K562 (cell line): ENCODE measurements around the gene SLPI. TPM values are rescaled to one million over a fixed set of nuclear protein-coding genes. Genes with fewer than 3 reads are reported as not detected.

Experiments
- ATAC-seq: fragments of 200-7000 bp; cut with Tn5 transposase; 3 replicates; pipeline ENCODE4 v1.9.1; 2020; ENCODE audit warnings: moderate library complexity
- BruUV-seq: library from RNA; stranded (reverse); fragments of 400-500 nt; replicated peaks from 2 replicates; lab custom pipeline; 2021; lab: Mats Ljungman, UMichigan
- CTCF ChIA-PET: fragments of 300-600 bp; formaldehyde crosslinking; extraction: SDS; loops from one replicate; lab custom pipeline; 2021; ENCODE audit warnings: low intra/inter-chr PET ratio; lab: Yijun Ruan, JAX
- POLR2A ChIA-PET: fragments of 300-600, 350-650 bp; sonication (Branson Sonifier 250); formaldehyde crosslinking; extraction: SDS; loops from one replicate; lab custom pipeline; 2021; ENCODE audit warnings: antibody characterized with exemption, inconsistent platforms; lab: Yijun Ruan, JAX
- DNase-seq, 4 experiments: peaks; one replicate each; pipeline versions ENCODE4 v3.0.0 to v3.0.0-alpha.2; 2011 to 2018; ENCODE audit warnings: low spot score in 3 of 4, mixed read lengths in 3 of 4; ENCODE audit errors: extremely low read depth in 1 of 4
- FAIRE-seq: peaks from 2 replicates; lab custom pipeline; 2011; peaks lifted over from hg19 to GRCh38; lab: Jason Lieb, UNC
- H2AFZ ChIP-seq: 2 replicates; pipeline ENCODE4 v1.6.0; 2011; ENCODE audit warnings: low read depth, low read length, control low read depth, inconsistent platforms
- H3K27ac ChIP-seq: fragments of 200-600 bp; 3 replicates; pipeline ENCODE4 v1.8.0; 2011; ENCODE audit warnings: low read depth, mild to moderate bottlenecking, control low read depth, inconsistent platforms, low read length, moderate library complexity, mixed read lengths; ENCODE audit errors: extremely low read depth
- H3K27me3 ChIP-seq, 2 experiments: fragments of 300-600 bp in 1 of 2; 2 replicates in 1 of 2; 3 replicates in 1 of 2; pipeline versions ENCODE4 v1.6.0 to v1.8.0; 2011; ENCODE audit warnings: inconsistent platforms in 2 of 2, low read length in 2 of 2, mild to moderate bottlenecking in 1 of 2, mixed read lengths in 1 of 2, moderate library complexity in 1 of 2; ENCODE audit not compliant: control insufficient read depth in 2 of 2, insufficient read depth in 2 of 2
- H3K36me3 ChIP-seq: fragments of 300-600 bp; 3 replicates; pipeline ENCODE4 v1.8.0; 2011; ENCODE audit warnings: mild to moderate bottlenecking, low read length, inconsistent platforms; ENCODE audit not compliant: control insufficient read depth, insufficient read depth
- H3K4me1 ChIP-seq, 2 experiments: fragments of 200-600 bp in 1 of 2; replicated peaks in 1 of 2; 2 replicates in 1 of 2; 3 replicates in 1 of 2; pipeline versions ENCODE4 v1.5.1 to v1.8.0; 2011; ENCODE audit warnings: inconsistent platforms in 2 of 2, low read length in 2 of 2, mild to moderate bottlenecking in 1 of 2, mixed read lengths in 1 of 2, moderate library complexity in 1 of 2; ENCODE audit not compliant: control insufficient read depth in 2 of 2, insufficient read depth in 2 of 2
- H3K4me2 ChIP-seq: 2 replicates; pipeline ENCODE4 v1.6.1; 2011; ENCODE audit warnings: low read length, control low read depth, inconsistent platforms, mixed read lengths; ENCODE audit not compliant: insufficient read depth
- H3K4me3 ChIP-seq: fragments of 200-600 bp; sonication (generic), shearing (Covaris generic); 2 replicates; pipeline ENCODE4 v1.5.1; 2016; ENCODE audit warnings: control low read depth, inconsistent platforms
- H3K79me2 ChIP-seq: fragments of 200-600 bp; 3 replicates; pipeline ENCODE4 v1.8.0; 2011; ENCODE audit warnings: low read length, inconsistent platforms; ENCODE audit not compliant: control insufficient read depth, insufficient read depth
- H3K9ac ChIP-seq, 2 experiments: 2 replicates each; pipeline versions ENCODE4 v1.6.0 to v1.6.1; 2011; ENCODE audit warnings: low read depth in 2 of 2, low read length in 2 of 2, control low read depth in 1 of 2, inconsistent platforms in 1 of 2, mild to moderate bottlenecking in 1 of 2, mixed read lengths in 1 of 2; ENCODE audit not compliant: insufficient read depth in 1 of 2
- H3K9me1 ChIP-seq: one replicate; pipeline ENCODE4 v1.6.0; 2011; ENCODE audit warnings: inconsistent platforms, mild to moderate bottlenecking, low read length, moderate library complexity; ENCODE audit not compliant: control insufficient read depth, insufficient read depth
- H3K9me3 ChIP-seq: replicated peaks from 2 replicates; pipeline ENCODE4 v1.5.1; 2011; ENCODE audit warnings: low read depth, low read length, inconsistent platforms; ENCODE audit not compliant: control insufficient read depth, insufficient read depth
- H4K20me1 ChIP-seq: replicated peaks from 2 replicates; pipeline ENCODE4 v1.6.1; 2011; ENCODE audit warnings: low read length, inconsistent platforms, mixed read lengths; ENCODE audit not compliant: control insufficient read depth, insufficient read depth
- CBX8 ChIP-seq: fragments of 200-600 bp; sonication (generic); IDR thresholded peaks from 2 replicates; pipeline ENCODE4 v1.6.1; 2012; ENCODE audit warnings: borderline replicate concordance, mixed run types, low read depth, mild to moderate bottlenecking, moderate library complexity, mixed read lengths, low read length, control low read depth, inconsistent platforms; ENCODE audit not compliant: poor library complexity, severe bottlenecking; ENCODE audit errors: extremely low read depth
- ZNF217 ChIP-seq: sonication (generic); formaldehyde crosslinking; IDR thresholded peaks from 2 replicates; pipeline ENCODE4 v1.8.0; 2022; ENCODE audit warnings: mild to moderate bottlenecking, missing genetic modification reagents
- in situ Hi-C: fragments of 300-500 bp; cut with MboI; formaldehyde crosslinking; loops from 4 replicates; pipeline ENCODE4 v1.15.0; 2018; ENCODE audit warnings: inconsistent platforms, mixed read lengths
- intact Hi-C: fragments of 100-400 bp; cut with micrococcal nuclease; formaldehyde crosslinking; loops from 2 replicates; pipeline ENCODE4 v1.14.2; 2022
- polyA plus RNA-seq, 8 experiments: library from polyadenylated mRNA; depleted of rRNA in 4 of 8; stranded (reverse) in 5 of 8; unstranded in 3 of 8; fragments of >200 nt; fragmentation: Nextera tagmentation in 2 of 8; fragmentation: Illumina TruSeq in 1 of 8; extraction: Ambion mirVana in 2 of 8; extraction: Trizol in 1 of 8; gene quantifications; 2 replicates each; pipeline versions ENCODE4 v1.2.1 to v1.2.3, GENCODE V29; 2011 to 2014; ENCODE audit warnings: inconsistent platforms in 1 of 8, missing spikeins in 1 of 8
- total RNA-seq, 7 experiments: library from RNA; depleted of rRNA in 6 of 7; stranded (reverse); fragments of >200 nt in 6 of 7; fragmentation: Illumina TruSeq in 2 of 7; extraction: Trizol in 2 of 7; gene quantifications; 2 replicates each; pipeline versions ENCODE4 v1.2.1 to v1.2.3, GENCODE V29; 2011 to 2021; ENCODE audit warnings: low replicate concordance in 1 of 7
- TF ChIP-seq, protein P1 (sequence below): IDR thresholded peaks from 2 replicates; pipeline ENCODE4 v1.6.1; 2016; ENCODE audit warnings: missing genetic modification characterization, missing compliant biosample characterization

Gene SLPI
- total and polyA plus RNA-seq, 9 of the 15 experiments (the other 6 are each of a cell fraction or from before 2014, with no cell fraction given), result 0.78 TPM; not detected in 8

DNA sequence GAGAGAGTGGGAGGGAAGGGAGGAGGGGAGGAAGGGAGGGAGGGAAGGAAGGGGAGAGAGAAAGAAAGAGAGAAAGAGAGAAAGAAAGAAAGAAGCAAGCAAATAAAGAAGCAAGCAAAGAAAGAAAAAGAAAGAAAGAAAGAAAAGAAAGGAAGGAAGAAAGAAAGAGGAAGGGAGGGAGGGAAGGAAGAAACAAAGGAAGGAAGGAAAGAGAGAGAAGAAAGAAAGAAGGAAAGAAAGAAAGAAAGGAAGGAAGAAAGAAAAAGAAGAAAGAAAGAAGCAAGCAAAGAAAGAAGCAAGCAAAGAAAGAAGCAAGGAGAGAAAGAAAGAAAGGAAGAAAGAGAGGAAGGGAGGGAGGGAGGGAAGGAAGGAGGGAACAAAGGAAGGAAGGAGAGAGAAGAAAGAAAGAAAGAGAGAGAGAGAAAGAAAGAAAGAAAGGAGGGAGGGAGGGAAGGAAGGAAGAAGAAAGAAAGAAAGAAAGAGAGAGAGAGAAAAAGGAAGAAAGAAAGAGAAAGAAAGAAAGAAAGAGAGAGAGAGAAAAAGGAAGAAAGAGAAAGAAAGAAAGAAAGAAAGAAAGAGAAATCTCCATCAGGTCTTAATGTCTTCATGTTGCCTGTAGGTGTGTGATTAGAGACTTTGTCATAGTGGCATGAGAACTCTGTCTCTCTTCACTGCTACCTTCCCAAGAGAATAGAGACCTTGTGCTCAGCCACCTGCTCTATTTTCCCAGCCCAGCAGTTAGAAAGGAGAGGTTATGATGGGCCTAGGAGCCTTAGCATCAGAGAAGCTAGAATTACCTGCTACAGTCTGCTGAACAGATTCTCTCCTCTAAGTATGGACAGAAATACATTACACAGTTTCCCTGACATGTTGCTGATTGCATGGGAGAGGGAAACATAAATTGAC lies 42.5 kb downstream of the SLPI start:
- Histone ChIP-seq H4K20me1 (no peaks in the 10 kb centered on the region), H3K4me2 (no peak overlapping the region)
- TF ChIP-seq CBX8, result no peak
- TF ChIP-seq ZNF217 (CRISPR knock-in tag), result no peak
- TF ChIP-seq, protein P1, sequence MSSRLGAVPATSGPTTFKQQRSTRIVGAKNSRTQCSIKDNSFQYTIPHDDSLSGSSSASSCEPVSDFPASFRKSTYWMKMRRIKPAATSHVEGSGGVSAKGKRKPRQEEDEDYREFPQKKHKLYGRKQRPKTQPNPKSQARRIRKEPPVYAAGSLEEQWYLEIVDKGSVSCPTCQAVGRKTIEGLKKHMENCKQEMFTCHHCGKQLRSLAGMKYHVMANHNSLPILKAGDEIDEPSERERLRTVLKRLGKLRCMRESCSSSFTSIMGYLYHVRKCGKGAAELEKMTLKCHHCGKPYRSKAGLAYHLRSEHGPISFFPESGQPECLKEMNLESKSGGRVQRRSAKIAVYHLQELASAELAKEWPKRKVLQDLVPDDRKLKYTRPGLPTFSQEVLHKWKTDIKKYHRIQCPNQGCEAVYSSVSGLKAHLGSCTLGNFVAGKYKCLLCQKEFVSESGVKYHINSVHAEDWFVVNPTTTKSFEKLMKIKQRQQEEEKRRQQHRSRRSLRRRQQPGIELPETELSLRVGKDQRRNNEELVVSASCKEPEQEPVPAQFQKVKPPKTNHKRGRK, result peak; percentile 93
- TF ChIP-seq, all 486 proteins: peak for 1
- POLR2A ChIA-PET, result no interaction called here
- intact Hi-C loops, result no loop called here
- DNase-seq (no peak), ATAC-seq (no peak), FAIRE-seq (no peak)
- Histone ChIP-seq H3K36me3 (no peaks in the 10 kb centered on the region), H3K4me3 (no peak overlapping the region), H3K9ac (no peak overlapping the region), H2AFZ (no peak overlapping the region), H3K9me1 (peaks cover 3% of the 10 kb centered on the region), H3K4me1 (no peaks in the 10 kb centered on the region), H3K79me2 (no peaks in the 10 kb centered on the region), H3K9me3 (no peaks in the 10 kb centered on the region), H3K27me3 (no peaks in the 10 kb centered on the region; a peak in 2 of 5 replicates), H3K27ac (no peak overlapping the region)
- no TSS peak for BruUV-seq
- CTCF ChIA-PET, result no interaction called here
- in situ Hi-C loops, result no loop called here
